ENCODE results near the gene HBA1. TPM values are rescaled to one million over a fixed set of nuclear protein-coding genes. Genes with fewer than 3 reads are reported as not detected.

The HBA1 gene
- total RNA-seq, 1 experiment from 2014 or later, result 3.4 TPM

DNA sequence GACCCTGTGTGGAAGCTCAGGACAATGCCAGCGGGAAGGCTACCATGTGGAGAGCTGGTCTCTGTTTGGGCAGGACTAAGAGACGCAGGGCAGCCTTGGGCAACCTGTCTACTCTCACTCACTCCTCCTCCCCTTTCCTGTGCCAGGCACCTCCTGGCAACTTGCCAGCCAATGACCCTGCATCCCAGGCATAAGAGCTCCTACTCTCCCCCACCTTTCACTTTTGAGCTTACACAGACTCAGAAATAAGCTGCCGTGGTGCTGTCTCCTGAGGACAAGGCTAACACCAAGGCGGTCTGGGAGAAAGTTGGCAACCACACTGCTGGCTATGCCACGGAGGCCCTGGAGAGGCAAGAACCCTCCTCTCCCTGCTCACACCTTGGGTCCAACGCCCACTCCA is 8.1 kb upstream of the HBA1 start:
- no peak for ATAC-seq

DNA sequence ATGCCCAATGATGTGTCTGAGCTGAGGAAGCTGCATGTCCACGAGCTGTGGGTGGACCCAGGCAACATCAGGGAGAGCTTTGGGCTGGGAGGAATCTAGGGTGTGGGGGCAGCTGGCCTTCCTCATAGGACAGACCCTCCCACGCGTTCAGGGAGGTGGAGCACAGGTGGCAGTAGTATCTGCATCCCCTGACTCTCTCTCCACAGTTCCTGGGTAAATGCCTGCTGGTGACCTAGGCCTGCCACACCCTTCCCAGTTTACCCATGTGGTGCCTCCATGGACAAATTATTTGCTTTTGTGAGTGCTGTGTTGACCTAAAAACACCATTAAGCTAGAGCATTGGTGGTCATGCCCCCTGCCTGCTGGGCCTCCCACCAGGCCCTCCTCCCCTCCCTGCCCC is 7.5 kb upstream of the HBA1 start:
- ATAC-seq (no peak), DNase-seq (ENCODE audit: low spot score) (no peak)
- no peaks in the 10 kb centered on the region for H3K9me3 Mint-ChIP-seq
- no peaks in the 10 kb centered on the region for H3K36me3 Mint-ChIP-seq
- ChIA-PET POLR2A (no interaction called here), CTCF (interaction anchor here (1.0 to 2.2 kb wide), 7 partner anchors 9 to 104 kb away, joined by 3 to 11 read pairs (median 5); partner anchors contain the start of gene HBQ1)
- TF ChIP-seq NR2C2 (CRISPR knock-in tag; IDR thresholded peaks at IDR 0.05) (no peak), NR1H2 (CRISPR knock-in tag; IDR thresholded peaks at IDR 0.05) (no peak), ZNF396 (CRISPR knock-in tag; IDR thresholded peaks at IDR 0.05; ENCODE audit: borderline replicate concordance) (no peak), HMGA2 (CRISPR knock-in tag; IDR thresholded peaks at IDR 0.05) (no peak), SOX15 (CRISPR knock-in tag; IDR thresholded peaks at IDR 0.05) (no peak), GTF2I (CRISPR knock-in tag; conservative IDR thresholded peaks at IDR 0.05) (no peak), ELF4 (CRISPR knock-in tag; IDR thresholded peaks at IDR 0.05; ENCODE audit: low read depth) (no peak), CREM (CRISPR knock-in tag; IDR thresholded peaks at IDR 0.05) (no peak)
- TF ChIP-seq, protein P1, sequence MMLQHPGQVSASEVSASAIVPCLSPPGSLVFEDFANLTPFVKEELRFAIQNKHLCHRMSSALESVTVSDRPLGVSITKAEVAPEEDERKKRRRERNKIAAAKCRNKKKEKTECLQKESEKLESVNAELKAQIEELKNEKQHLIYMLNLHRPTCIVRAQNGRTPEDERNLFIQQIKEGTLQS (CRISPR knock-in tag; conservative IDR thresholded peaks at IDR 0.05), result no peak
- TF ChIP-seq, protein P2, sequence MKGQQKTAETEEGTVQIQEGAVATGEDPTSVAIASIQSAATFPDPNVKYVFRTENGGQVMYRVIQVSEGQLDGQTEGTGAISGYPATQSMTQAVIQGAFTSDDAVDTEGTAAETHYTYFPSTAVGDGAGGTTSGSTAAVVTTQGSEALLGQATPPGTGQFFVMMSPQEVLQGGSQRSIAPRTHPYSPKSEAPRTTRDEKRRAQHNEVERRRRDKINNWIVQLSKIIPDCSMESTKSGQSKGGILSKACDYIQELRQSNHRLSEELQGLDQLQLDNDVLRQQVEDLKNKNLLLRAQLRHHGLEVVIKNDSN (CRISPR knock-in tag; IDR thresholded peaks at IDR 0.05), result no peak
- TF ChIP-seq, protein P3, sequence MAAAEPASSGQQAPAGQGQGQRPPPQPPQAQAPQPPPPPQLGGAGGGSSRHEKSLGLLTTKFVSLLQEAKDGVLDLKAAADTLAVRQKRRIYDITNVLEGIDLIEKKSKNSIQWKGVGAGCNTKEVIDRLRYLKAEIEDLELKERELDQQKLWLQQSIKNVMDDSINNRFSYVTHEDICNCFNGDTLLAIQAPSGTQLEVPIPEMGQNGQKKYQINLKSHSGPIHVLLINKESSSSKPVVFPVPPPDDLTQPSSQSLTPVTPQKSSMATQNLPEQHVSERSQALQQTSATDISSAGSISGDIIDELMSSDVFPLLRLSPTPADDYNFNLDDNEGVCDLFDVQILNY (CRISPR knock-in tag; IDR thresholded peaks at IDR 0.05), result no peak
- TF ChIP-seq, protein P4, sequence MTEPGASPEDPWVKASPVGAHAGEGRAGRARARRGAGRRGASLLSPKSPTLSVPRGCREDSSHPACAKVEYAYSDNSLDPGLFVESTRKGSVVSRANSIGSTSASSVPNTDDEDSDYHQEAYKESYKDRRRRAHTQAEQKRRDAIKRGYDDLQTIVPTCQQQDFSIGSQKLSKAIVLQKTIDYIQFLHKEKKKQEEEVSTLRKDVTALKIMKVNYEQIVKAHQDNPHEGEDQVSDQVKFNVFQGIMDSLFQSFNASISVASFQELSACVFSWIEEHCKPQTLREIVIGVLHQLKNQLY (CRISPR knock-in tag; IDR thresholded peaks at IDR 0.05), result no peak
- TF ChIP-seq, protein P5, sequence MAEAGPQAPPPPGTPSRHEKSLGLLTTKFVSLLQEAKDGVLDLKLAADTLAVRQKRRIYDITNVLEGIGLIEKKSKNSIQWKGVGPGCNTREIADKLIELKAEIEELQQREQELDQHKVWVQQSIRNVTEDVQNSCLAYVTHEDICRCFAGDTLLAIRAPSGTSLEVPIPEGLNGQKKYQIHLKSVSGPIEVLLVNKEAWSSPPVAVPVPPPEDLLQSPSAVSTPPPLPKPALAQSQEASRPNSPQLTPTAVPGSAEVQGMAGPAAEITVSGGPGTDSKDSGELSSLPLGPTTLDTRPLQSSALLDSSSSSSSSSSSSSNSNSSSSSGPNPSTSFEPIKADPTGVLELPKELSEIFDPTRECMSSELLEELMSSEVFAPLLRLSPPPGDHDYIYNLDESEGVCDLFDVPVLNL (CRISPR knock-in tag; IDR thresholded peaks at IDR 0.05; ENCODE audit: borderline replicate concordance, low read depth), result no peak
- TF ChIP-seq, protein P6, sequence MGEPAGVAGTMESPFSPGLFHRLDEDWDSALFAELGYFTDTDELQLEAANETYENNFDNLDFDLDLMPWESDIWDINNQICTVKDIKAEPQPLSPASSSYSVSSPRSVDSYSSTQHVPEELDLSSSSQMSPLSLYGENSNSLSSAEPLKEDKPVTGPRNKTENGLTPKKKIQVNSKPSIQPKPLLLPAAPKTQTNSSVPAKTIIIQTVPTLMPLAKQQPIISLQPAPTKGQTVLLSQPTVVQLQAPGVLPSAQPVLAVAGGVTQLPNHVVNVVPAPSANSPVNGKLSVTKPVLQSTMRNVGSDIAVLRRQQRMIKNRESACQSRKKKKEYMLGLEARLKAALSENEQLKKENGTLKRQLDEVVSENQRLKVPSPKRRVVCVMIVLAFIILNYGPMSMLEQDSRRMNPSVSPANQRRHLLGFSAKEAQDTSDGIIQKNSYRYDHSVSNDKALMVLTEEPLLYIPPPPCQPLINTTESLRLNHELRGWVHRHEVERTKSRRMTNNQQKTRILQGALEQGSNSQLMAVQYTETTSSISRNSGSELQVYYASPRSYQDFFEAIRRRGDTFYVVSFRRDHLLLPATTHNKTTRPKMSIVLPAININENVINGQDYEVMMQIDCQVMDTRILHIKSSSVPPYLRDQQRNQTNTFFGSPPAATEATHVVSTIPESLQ (CRISPR knock-in tag; IDR thresholded peaks at IDR 0.05), result no peak
- no peak overlapping the region for H3K4me3 Mint-ChIP-seq
- H3K27me3 Mint-ChIP-seq (ENCODE audit: low read depth), result peaks cover 84% of the 10 kb centered on the region
- no peak overlapping the region for H3K27ac Mint-ChIP-seq
- H3K4me1 Mint-ChIP-seq, result peaks cover 28% of the 10 kb centered on the region

More for the DNA sequence above, 8.1 kb upstream of the HBA1 start:
- Mint-ChIP-seq H3K36me3 (no peaks in the 10 kb centered on the region), H3K9me3 (no peaks in the 10 kb centered on the region), H3K4me1 (peaks cover 26% of the 10 kb centered on the region), H3K27ac (no peak overlapping the region), H3K27me3 (ENCODE audit: low read depth) (peaks cover 83% of the 10 kb centered on the region), H3K4me3 (no peak overlapping the region)
- ChIA-PET CTCF (interaction anchor here (1.0 to 2.2 kb wide), 7 partner anchors 10 to 103 kb away, joined by 3 to 11 read pairs (median 5); partner anchors contain the start of gene HBQ1), POLR2A (no interaction called here)
- TF ChIP-seq, protein P7, sequence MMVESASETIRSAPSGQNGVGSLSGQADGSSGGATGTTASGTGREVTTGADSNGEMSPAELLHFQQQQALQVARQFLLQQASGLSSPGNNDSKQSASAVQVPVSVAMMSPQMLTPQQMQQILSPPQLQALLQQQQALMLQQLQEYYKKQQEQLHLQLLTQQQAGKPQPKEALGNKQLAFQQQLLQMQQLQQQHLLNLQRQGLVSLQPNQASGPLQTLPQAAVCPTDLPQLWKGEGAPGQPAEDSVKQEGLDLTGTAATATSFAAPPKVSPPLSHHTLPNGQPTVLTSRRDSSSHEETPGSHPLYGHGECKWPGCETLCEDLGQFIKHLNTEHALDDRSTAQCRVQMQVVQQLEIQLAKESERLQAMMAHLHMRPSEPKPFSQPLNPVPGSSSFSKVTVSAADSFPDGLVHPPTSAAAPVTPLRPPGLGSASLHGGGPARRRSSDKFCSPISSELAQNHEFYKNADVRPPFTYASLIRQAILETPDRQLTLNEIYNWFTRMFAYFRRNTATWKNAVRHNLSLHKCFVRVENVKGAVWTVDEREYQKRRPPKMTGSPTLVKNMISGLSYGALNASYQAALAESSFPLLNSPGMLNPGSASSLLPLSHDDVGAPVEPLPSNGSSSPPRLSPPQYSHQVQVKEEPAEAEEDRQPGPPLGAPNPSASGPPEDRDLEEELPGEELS (CRISPR knock-in tag; IDR thresholded peaks at IDR 0.05), result no peak
- TF ChIP-seq ZBTB21 (CRISPR knock-in tag; IDR thresholded peaks at IDR 0.05; ENCODE audit: borderline replicate concordance), result no peak
- TF ChIP-seq, protein P8, sequence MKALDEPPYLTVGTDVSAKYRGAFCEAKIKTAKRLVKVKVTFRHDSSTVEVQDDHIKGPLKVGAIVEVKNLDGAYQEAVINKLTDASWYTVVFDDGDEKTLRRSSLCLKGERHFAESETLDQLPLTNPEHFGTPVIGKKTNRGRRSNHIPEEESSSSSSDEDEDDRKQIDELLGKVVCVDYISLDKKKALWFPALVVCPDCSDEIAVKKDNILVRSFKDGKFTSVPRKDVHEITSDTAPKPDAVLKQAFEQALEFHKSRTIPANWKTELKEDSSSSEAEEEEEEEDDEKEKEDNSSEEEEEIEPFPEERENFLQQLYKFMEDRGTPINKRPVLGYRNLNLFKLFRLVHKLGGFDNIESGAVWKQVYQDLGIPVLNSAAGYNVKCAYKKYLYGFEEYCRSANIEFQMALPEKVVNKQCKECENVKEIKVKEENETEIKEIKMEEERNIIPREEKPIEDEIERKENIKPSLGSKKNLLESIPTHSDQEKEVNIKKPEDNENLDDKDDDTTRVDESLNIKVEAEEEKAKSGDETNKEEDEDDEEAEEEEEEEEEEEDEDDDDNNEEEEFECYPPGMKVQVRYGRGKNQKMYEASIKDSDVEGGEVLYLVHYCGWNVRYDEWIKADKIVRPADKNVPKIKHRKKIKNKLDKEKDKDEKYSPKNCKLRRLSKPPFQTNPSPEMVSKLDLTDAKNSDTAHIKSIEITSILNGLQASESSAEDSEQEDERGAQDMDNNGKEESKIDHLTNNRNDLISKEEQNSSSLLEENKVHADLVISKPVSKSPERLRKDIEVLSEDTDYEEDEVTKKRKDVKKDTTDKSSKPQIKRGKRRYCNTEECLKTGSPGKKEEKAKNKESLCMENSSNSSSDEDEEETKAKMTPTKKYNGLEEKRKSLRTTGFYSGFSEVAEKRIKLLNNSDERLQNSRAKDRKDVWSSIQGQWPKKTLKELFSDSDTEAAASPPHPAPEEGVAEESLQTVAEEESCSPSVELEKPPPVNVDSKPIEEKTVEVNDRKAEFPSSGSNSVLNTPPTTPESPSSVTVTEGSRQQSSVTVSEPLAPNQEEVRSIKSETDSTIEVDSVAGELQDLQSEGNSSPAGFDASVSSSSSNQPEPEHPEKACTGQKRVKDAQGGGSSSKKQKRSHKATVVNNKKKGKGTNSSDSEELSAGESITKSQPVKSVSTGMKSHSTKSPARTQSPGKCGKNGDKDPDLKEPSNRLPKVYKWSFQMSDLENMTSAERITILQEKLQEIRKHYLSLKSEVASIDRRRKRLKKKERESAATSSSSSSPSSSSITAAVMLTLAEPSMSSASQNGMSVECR (CRISPR knock-in tag; IDR thresholded peaks at IDR 0.05; ENCODE audit: borderline replicate concordance), result no peak
- DNase-seq (ENCODE audit: low spot score), result no peak

Measured in WTC11 (cell line).